Colonic mucosa (tissue), 4 donors: ENCODE measurements around the gene RBBP8NL. TPM values are rescaled to one million over a fixed set of nuclear protein-coding genes. Genes with fewer than 3 reads are reported as not detected.
A peak's percentile ranks its signal among the peaks of the same experiment; 100 is the strongest.
"Not testable (repeated sequence)": the region's sequence is repeated elsewhere in the genome, so short reads cannot be mapped to it uniquely, and the experiment has no call there.

Experiments used
- DNase-seq: peaks from one replicate; pipeline ENCODE4 v3.0.0-alpha.2; 2020
- H3K27ac ChIP-seq: fragments of 200-600 bp; one replicate; pipeline ENCODE4 v1.8.0; 2021
- H3K27me3 ChIP-seq: fragments of 200-600 bp; one replicate; pipeline ENCODE4 v1.8.0; 2021
- H3K36me3 ChIP-seq: fragments of 200-600 bp; one replicate; pipeline ENCODE4 v1.8.0; 2021
- H3K4me1 ChIP-seq: fragments of 200-600 bp; one replicate; pipeline ENCODE4 v1.8.0; 2021; ENCODE audit warnings: mild to moderate bottlenecking
- H3K4me3 ChIP-seq: fragments of 200-600 bp; one replicate; pipeline ENCODE4 v1.8.0; 2021
- H3K9ac ChIP-seq, 2 donors: one replicate each; pipeline ENCODE4 v1.7.0; 2013; ENCODE audit warnings: control low read depth in 2 of 2, low read depth in 2 of 2, low read length in 2 of 2
- H3K9me3 ChIP-seq: fragments of 200-600 bp; one replicate; pipeline ENCODE4 v1.8.0; 2021
- intact Hi-C: fragments of 100-400 bp; cut with DNase I; formaldehyde crosslinking; loops from one replicate; pipeline ENCODE4 v1.14.1; 2022
- total RNA-seq, 2 donors: library from RNA; stranded (reverse); fragmentation: NEBNext Ultra II Directional in 1 of 2; extraction: Animal tissue kit (Norgen Biotek cat#: 25700) in 1 of 2; gene quantifications; one replicate each; pipeline ENCODE4 v1.2.1, GENCODE V29; 2021
- TF ChIP-seq, protein P1 (sequence below): fragments of 200-600 bp; IDR thresholded peaks from one replicate; pipeline ENCODE4 v1.8.0; 2022; ENCODE audit warnings: antibody characterized with exemption, mild to moderate bottlenecking
- donor health status: healthy.
- donor health status: DM: no; HTN: no; CAD: no.
- donor health status: DM: no; HTN: no; CAD: no.

The RBBP8NL gene
- total RNA-seq, 2 donors from 2014 or later: 5.9 to 12.5 TPM

DNA sequence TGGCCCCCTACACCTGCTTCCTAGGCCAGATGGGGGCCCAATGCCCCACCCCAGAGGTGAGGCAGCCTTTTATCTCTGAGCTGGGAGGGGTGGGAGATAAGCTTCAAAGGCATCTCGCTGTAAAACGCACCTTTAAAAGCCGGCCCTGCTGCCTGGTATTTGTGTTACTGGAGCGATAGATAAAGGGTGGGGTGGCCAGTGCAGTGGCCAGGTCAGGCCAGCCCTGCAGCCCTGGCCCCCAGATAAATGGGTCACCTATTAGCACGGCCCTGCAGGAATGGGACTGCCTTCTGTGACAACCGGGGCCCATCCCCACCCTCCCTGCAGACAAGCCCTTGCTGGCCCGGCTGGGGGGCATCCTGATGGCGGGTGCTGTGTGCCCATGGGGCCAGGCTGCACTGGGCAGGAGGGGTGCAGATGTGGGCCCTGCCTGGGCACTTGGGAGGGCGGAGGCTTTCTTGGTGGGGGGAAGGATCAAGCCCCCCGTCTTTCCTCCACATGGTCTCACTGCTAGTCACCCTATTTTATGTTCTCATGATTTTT, 3.0 kb upstream of the RBBP8NL start:
- Histone ChIP-seq H3K4me3 (no peak overlapping the region), H3K9me3 (no peaks in the 10 kb centered on the region), H3K36me3 (no peaks in the 10 kb centered on the region), H3K27me3 (no peaks in the 10 kb centered on the region), H3K27ac (no peak overlapping the region), H3K9ac (no peak overlapping the region), H3K4me1 (peaks cover 13% of the 10 kb centered on the region)
- peak; percentile 52 for DNase-seq
- intact Hi-C loops: no loop called here
- TF ChIP-seq, protein P1, sequence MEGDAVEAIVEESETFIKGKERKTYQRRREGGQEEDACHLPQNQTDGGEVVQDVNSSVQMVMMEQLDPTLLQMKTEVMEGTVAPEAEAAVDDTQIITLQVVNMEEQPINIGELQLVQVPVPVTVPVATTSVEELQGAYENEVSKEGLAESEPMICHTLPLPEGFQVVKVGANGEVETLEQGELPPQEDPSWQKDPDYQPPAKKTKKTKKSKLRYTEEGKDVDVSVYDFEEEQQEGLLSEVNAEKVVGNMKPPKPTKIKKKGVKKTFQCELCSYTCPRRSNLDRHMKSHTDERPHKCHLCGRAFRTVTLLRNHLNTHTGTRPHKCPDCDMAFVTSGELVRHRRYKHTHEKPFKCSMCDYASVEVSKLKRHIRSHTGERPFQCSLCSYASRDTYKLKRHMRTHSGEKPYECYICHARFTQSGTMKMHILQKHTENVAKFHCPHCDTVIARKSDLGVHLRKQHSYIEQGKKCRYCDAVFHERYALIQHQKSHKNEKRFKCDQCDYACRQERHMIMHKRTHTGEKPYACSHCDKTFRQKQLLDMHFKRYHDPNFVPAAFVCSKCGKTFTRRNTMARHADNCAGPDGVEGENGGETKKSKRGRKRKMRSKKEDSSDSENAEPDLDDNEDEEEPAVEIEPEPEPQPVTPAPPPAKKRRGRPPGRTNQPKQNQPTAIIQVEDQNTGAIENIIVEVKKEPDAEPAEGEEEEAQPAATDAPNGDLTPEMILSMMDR: no peak

DNA sequence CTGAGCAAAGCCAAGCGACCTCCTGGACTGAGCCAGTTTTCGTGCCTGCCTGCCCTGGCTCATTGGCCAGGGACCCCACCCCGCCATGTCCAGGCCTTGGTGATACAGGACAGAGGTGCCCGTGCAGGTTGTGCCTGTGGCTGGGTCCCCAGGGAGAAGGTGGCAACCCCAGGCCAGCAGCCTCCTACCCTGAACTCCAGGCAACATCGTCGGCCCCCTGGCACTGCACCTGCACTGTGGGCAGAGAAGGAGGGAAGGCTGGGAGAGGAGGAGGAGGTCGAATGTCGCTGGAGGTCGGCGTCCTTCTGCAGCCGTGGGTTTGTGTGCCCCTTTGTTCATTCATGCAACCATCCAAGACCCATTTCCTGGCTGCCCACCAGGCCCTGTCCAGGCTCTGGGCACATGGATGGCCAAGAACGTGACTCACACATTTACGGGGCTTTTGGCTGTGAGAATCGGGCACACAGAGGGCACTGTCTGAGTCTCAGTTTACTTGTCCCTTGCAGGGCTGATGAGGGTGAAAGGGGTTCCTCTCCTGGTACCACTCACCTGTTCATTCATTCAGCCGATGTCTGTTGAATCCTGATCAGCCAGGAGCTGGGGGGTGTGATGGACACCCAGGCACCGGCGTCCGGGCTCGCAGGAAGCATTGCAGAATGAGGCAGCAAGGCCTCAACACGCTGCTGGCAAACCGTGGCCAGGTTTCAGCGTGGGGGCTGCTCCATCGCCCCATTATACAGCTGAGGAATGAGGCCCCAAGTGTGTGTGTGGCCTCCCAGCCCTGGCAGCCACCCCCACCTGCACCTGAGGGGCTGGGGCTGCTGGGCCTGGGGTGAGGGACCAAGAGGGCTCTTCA, 2.3 kb upstream of the RBBP8NL start:
- Histone ChIP-seq H3K4me1 (peaks cover 13% of the 10 kb centered on the region), H3K4me3 (no peak overlapping the region), H3K9me3 (no peaks in the 10 kb centered on the region), H3K27ac (no peak overlapping the region), H3K36me3 (no peaks in the 10 kb centered on the region), H3K9ac (no peak overlapping the region), H3K27me3 (no peaks in the 10 kb centered on the region)
- no peak for DNase-seq
- TF ChIP-seq, protein P1: no peak
- intact Hi-C loops: no loop called here

DNA sequence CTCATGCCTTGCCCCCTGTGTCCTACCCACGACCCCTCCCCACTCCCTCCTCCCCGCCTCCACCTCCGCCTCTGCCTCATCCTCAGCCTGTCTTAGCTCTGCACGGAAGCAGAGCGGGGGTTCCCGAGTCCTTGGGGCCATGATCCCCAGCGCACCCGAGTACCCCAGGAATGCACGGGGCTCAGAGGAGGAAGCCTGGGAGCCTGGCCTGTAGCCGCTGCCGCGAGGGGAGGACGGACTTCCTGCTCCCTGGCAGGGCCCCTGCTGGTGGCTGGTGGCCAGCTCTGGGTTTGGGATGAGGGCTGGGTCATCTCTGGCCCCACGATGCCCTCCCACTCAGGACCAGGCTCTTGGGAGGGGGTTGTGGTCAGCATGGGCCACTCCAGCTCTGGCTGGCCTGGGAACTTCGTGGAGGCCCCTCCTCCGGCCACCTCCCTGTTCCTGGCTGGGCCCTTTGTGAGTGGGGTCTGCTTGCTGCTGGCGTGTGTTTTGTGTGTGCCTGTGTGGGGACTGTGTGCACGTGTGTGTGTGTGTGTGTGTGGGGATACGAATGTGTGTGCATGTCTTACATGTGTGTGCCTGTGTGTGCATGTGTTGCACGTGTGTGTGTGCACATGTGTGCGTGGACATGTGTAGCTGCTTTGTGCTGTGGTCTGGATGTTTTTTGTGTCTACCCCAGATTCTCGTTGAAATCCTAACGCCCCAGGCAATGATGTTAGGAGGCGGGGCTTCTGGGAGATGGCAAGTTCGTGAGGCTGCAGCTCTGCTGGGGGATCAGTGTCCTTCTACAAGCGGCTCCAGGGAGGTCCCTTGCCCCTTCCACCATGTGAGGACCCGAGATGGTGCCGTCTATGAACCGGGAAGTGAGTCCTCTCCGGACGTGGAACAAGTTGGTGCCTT, 1.3 kb upstream of the RBBP8NL start:
- no peak for DNase-seq
- Histone ChIP-seq H3K4me1 (peaks cover 13% of the 10 kb centered on the region), H3K4me3 (no peak overlapping the region), H3K27ac (peak overlapping the region; percentile 64), H3K27me3 (no peaks in the 10 kb centered on the region), H3K36me3 (no peaks in the 10 kb centered on the region), H3K9ac (peak overlapping the region in 1 of 2 donors; percentile 40), H3K9me3 (no peaks in the 10 kb centered on the region)
- intact Hi-C loops: no loop called here
- TF ChIP-seq, protein P1: no peak

DNA sequence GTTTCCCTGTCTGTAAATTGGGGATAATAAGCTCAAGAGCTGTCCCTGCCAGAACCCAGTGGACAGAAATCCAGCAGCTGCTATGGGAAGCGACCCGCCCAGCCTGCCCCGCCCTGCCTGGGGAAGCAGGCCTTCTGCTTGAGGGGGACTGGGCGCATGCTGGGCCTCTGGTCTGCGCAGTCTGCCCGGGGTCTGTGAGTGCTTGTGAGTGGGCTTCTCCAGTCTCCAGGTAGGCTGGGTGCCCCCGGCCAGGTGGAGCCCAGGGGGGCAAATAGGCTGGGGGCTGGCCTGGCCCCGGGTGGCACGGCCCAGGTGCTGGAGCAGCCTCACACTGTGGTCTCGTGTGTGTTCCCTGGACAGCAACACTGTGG, 648 bp upstream of the RBBP8NL start:
- peak; percentile 75 for DNase-seq
- peak overlapping the region; percentile 8 to 40 for H3K9ac ChIP-seq
- TF ChIP-seq, protein P1: no peak
- peaks cover 13% of the 10 kb centered on the region for H3K4me1 ChIP-seq
- H3K36me3 ChIP-seq: no peaks in the 10 kb centered on the region
- peak overlapping the region; percentile 64 for H3K27ac ChIP-seq
- no peaks in the 10 kb centered on the region for H3K9me3 ChIP-seq
- intact Hi-C loops: no loop called here
- H3K27me3 ChIP-seq: no peaks in the 10 kb centered on the region
- H3K4me3 ChIP-seq: no peak overlapping the region

DNA sequence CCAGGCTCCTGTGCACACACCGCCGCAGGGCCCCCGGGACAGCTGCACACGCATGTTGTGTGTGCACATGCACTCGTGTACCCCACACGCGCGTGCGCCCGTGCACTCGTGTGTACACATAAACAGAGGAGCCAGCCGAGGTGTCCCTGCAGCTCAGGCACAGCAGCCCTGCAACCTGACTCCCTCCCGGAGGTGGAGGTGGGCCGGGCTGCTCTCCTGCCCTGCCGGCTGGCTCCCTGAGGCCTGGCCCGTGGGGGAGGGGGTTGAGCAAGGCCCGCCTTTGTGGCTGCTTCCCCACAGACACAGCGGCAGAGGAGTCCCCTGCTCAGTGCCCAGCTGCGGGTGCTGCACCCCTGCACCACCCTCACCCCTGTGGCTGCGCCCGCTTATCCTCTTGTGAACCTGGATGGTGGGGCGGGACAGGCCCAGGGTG, 624 bp downstream of the RBBP8NL start:
- Histone ChIP-seq H3K9me3 (no peaks in the 10 kb centered on the region), H3K36me3 (no peaks in the 10 kb centered on the region), H3K27me3 (no peaks in the 10 kb centered on the region), H3K4me1 (peaks cover 13% of the 10 kb centered on the region), H3K9ac (peak overlapping the region in 1 of 2 donors; percentile 43), H3K4me3 (no peak overlapping the region), H3K27ac (peak overlapping the region; percentile 64)
- peak; percentile 61 for DNase-seq
- TF ChIP-seq, protein P1: no peak
- intact Hi-C loops: no loop called here

DNA sequence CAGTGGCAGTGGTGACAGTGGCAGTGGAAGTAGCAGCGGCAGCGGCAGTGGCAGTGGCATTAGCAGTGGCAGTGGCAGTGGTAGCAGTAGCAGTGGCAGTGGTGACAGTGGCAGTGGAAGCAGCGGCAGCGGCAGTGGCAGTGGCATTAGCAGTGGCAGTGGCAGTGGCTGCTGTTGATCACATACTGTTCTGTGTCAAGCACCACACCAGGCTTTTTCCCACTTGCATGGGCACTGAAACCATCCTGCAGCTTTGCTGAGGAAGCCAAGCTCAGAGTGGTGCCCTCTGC, 1.3 kb downstream of the RBBP8NL start:
- H3K27ac ChIP-seq, H3K9me3 ChIP-seq, intact Hi-C loops, DNase-seq, H3K27me3 ChIP-seq, H3K36me3 ChIP-seq, H3K9ac ChIP-seq, H3K4me3 ChIP-seq: not testable (repeated sequence)
- H3K4me1 ChIP-seq: peaks cover 13% of the 10 kb centered on the region
